SK-N-SH (cell line): ENCODE data around the gene COG2. TPM values are rescaled to one million over a fixed set of nuclear protein-coding genes. Genes with fewer than 3 reads are reported as not detected.

Experiments used
- CTCF ChIA-PET: fragments of 300-600, 350-600 bp; formaldehyde crosslinking; extraction: SDS; loops from one replicate; lab custom pipeline; 2021; lab: Yijun Ruan, JAX
- POLR2A ChIA-PET: fragments of 350-600 bp; sonication (Branson Sonifier 250); formaldehyde crosslinking; extraction: SDS; loops from one replicate; lab custom pipeline; 2020; ENCODE audit warnings: antibody characterized with exemption, inconsistent platforms; lab: Yijun Ruan, JAX
- DNase-seq: peaks from one replicate; pipeline ENCODE4 v3.0.0; 2012
- H2AFZ ChIP-seq: fragments of 200-600 bp; sonication (generic); 2 replicates; pipeline ENCODE4 v1.8.1; 2016; ENCODE audit warnings: antibody characterized with exemption, mild to moderate bottlenecking, low read depth
- H3F3A ChIP-seq: fragments of 200-600 bp; sonication (generic); replicated peaks from 2 replicates; pipeline ENCODE3; 2016; ENCODE audit warnings: antibody characterized with exemption, mild to moderate bottlenecking; ENCODE audit not compliant: insufficient read depth
- H3K27ac ChIP-seq, 2 experiments: fragments of 200-500 bp in 1 of 2; fragments of 200-600 bp in 1 of 2; sonication (Bioruptor generic) in 1 of 2; sonication (generic), shearing (Covaris generic) in 1 of 2; 2 replicates each; pipeline versions ENCODE4 v1.5.1 to v1.6.1; 2014 to 2016; ENCODE audit warnings: low read depth in 2 of 2, inconsistent platforms in 1 of 2, low read length in 1 of 2, mild to moderate bottlenecking in 1 of 2, mixed read lengths in 1 of 2
- H3K27me3 ChIP-seq: fragments of 200-600 bp; sonication (generic), shearing (Covaris generic); 2 replicates; pipeline ENCODE4 v1.6.1; 2016; ENCODE audit warnings: mixed run types; ENCODE audit not compliant: insufficient read depth
- H3K36me3 ChIP-seq, 2 experiments: fragments of 200-500 bp in 1 of 2; fragments of 200-600 bp in 1 of 2; sonication (Bioruptor generic) in 1 of 2; sonication (generic) in 1 of 2; replicated peaks in 1 of 2; 2 replicates each; pipeline versions ENCODE3 to v1.5.1; 2014 to 2016; ENCODE audit warnings: low read length in 1 of 2, mild to moderate bottlenecking in 1 of 2; ENCODE audit not compliant: insufficient read depth in 2 of 2, control insufficient read depth in 1 of 2
- H3K4me1 ChIP-seq, 2 experiments: fragments of 200-500 bp in 1 of 2; fragments of 200-600 bp in 1 of 2; sonication (Bioruptor generic) in 1 of 2; sonication (generic), shearing (Covaris generic) in 1 of 2; 2 replicates each; pipeline versions ENCODE4 v1.5.1 to v1.6.1; 2014 to 2016; ENCODE audit warnings: low read depth in 1 of 2, low read length in 1 of 2, mixed run types in 1 of 2; ENCODE audit not compliant: insufficient read depth in 2 of 2, control insufficient read depth in 1 of 2
- H3K4me2 ChIP-seq: fragments of 200-600 bp; sonication (generic), shearing (Covaris generic); 2 replicates; pipeline ENCODE4 v1.6.1; 2017; ENCODE audit warnings: mixed run types
- H3K4me3 ChIP-seq, 2 experiments: fragments of 200-500 bp in 1 of 2; fragments of 200-600 bp in 1 of 2; sonication (Bioruptor generic) in 1 of 2; sonication (generic), shearing (Covaris generic) in 1 of 2; 2 replicates each; pipeline versions ENCODE4 v1.5.1 to v1.8.1; 2014 to 2016; ENCODE audit warnings: low read depth in 2 of 2, inconsistent platforms in 1 of 2, low read length in 1 of 2, mild to moderate bottlenecking in 1 of 2, mixed read lengths in 1 of 2, moderate library complexity in 1 of 2
- H3K79me2 ChIP-seq: fragments of 200-600 bp; sonication (generic); 2 replicates; pipeline ENCODE4 v1.8.1; 2017; ENCODE audit warnings: mild to moderate bottlenecking; ENCODE audit not compliant: insufficient read depth
- H3K9ac ChIP-seq: fragments of 200-600 bp; sonication (generic); 2 replicates; pipeline ENCODE4 v1.6.1; 2017; ENCODE audit warnings: mixed run types
- H3K9me2 ChIP-seq: fragments of 200-600 bp; sonication (generic); 2 replicates; pipeline ENCODE4 v1.6.1; 2017; ENCODE audit warnings: mixed run types
- H3K9me3 ChIP-seq: fragments of 200-600 bp; sonication (generic); 2 replicates; pipeline ENCODE4 v1.6.1; 2017; ENCODE audit warnings: mixed run types, mild to moderate bottlenecking, moderate library complexity
- H4K20me1 ChIP-seq: fragments of 200-600 bp; sonication (generic); 2 replicates; pipeline ENCODE4 v1.6.1; 2017; ENCODE audit warnings: mild to moderate bottlenecking, mixed run types; ENCODE audit not compliant: insufficient read depth
- CHD2 ChIP-seq: fragments of 150-350 bp; IDR thresholded peaks from 2 replicates; pipeline ENCODE4 v1.6.1; 2018; ENCODE audit warnings: low read length; ENCODE audit not compliant: partially characterized antibody
- ELF1 ChIP-seq: IDR thresholded peaks from 2 replicates; pipeline ENCODE4 v1.4.0; 2012
- EP300 ChIP-seq, 2 experiments: IDR thresholded peaks; 2 replicates each; pipeline versions ENCODE4 v1.4.0 to v1.6.1; 2012; ENCODE audit warnings: borderline replicate concordance in 1 of 2, low read depth in 1 of 2, low read length in 1 of 2
- EZH2phosphoT487 ChIP-seq: fragments of 200-600 bp; sonication (generic); IDR thresholded peaks from 2 replicates; pipeline ENCODE4 v1.6.1; 2017; ENCODE audit warnings: low read depth, mixed run types, mild to moderate bottlenecking, antibody characterized with exemption, moderate library complexity, borderline replicate concordance
- FOSL2 ChIP-seq: IDR thresholded peaks from 2 replicates; pipeline ENCODE4 v1.4.0; 2012; ENCODE audit warnings: low read depth, mild to moderate bottlenecking, moderate library complexity, borderline replicate concordance
- FOXJ3 ChIP-seq: sonication (generic); formaldehyde crosslinking; IDR thresholded peaks from 2 replicates; pipeline ENCODE4 v1.5.1; 2020; ENCODE audit warnings: mild to moderate bottlenecking, missing genetic modification reagents
- MXI1 ChIP-seq: IDR thresholded peaks from 2 replicates; pipeline ENCODE4 v1.6.1; 2012; ENCODE audit warnings: mild to moderate bottlenecking, low read depth, low read length, improper control_type of control experiment
- POLR2AphosphoS5 ChIP-seq: IDR thresholded peaks from 2 replicates; pipeline ENCODE4 v1.6.1; 2012; ENCODE audit warnings: low read depth, low read length
- RXRA ChIP-seq: IDR thresholded peaks from 2 replicates; pipeline ENCODE4 v1.4.0; 2012; ENCODE audit warnings: low read depth, mild to moderate bottlenecking, borderline replicate concordance
- TAF1 ChIP-seq: IDR thresholded peaks from 2 replicates; pipeline ENCODE4 v1.6.1; 2012; ENCODE audit warnings: low read depth, mild to moderate bottlenecking, low read length, moderate library complexity, borderline replicate concordance
- TEAD4 ChIP-seq: IDR thresholded peaks from 2 replicates; pipeline ENCODE4 v1.4.0; 2012; ENCODE audit warnings: mild to moderate bottlenecking, borderline replicate concordance; ENCODE audit not compliant: insufficient read depth
- USF2 ChIP-seq: fragments of 150-350 bp; IDR thresholded peaks from 2 replicates; pipeline ENCODE4 v1.6.1; 2017; ENCODE audit warnings: antibody characterized with exemption, low read length, low read depth, borderline replicate concordance
- WGBS: methylation state at CpG from one replicate; pipeline ENCODE4 v1.1.6; 2017; ENCODE audit warnings: low lambda C conversion rate; 5-methylcytosine and 5-hydroxymethylcytosine counted together
- polyA plus RNA-seq, 3 experiments: library from polyadenylated mRNA; depleted of rRNA; stranded (reverse); fragments of >200 nt; gene quantifications; 2 replicates each; pipeline ENCODE4 v1.2.3, GENCODE V29; 2012

The COG2 gene
- polyA plus RNA-seq, 1 of the 3 experiments (the other 2 are of a cell fraction): 11.0 TPM

- TF ChIP-seq USF2: no peak
- TF ChIP-seq FOXJ3 (CRISPR knock-in tag): no peak
- TF ChIP-seq RXRA: no peak
- TF ChIP-seq POLR2AphosphoS5: no peak
- TF ChIP-seq FOSL2: no peak
- TF ChIP-seq CHD2: no peak
These were observed 83.2 kb downstream of the COG2 start (continued) for GRCh38 chr1:230725256-230726012.

- Histone ChIP-seq H3K79me2 (no peaks in the 10 kb centered on the region), H3K27me3 (no peaks in the 10 kb centered on the region), H3K4me2 (no peak overlapping the region), H3K9me2 (no peaks in the 10 kb centered on the region), H3K36me3 (no peaks in the 10 kb centered on the region), H3K4me3 (no peak overlapping the region), H4K20me1 (no peaks in the 10 kb centered on the region), H2AFZ (no peak overlapping the region), H3K9ac (no peak overlapping the region), H3K4me1 (no peaks in the 10 kb centered on the region; a peak in 1 of 4 replicates), H3K27ac (no peak overlapping the region), H3F3A (no peaks in the 10 kb centered on the region), H3K9me3 (no peaks in the 10 kb centered on the region)
- WGBS: 52% methylated on average over 6 of the region's 6 CpGs
- ChIA-PET CTCF (no interaction called here), POLR2A (no interaction called here)
- DNase-seq: no peak
- TF ChIP-seq EZH2phosphoT487: no peak
- TF ChIP-seq TAF1: no peak
- TF ChIP-seq, all 33 proteins: peak for 0
These were observed 86.6 kb downstream of the COG2 start for GRCh38 chr1:230728710-230729392.

GRCh38 chr1:230730977-230731376 lies 88.7 kb downstream of the COG2 start:
- no peaks in the 10 kb centered on the region for H3F3A ChIP-seq
- H3K9me2 ChIP-seq: no peaks in the 10 kb centered on the region
- H3K4me2 ChIP-seq: no peak overlapping the region
- H2AFZ ChIP-seq: no peak overlapping the region
- no peaks in the 10 kb centered on the region for H4K20me1 ChIP-seq
- DNase-seq: no peak
- H3K27ac ChIP-seq: no peak overlapping the region
- ChIA-PET POLR2A (no interaction called here), CTCF (interaction anchor here (1.1 kb wide), 1 partner anchor 17 kb away, joined by 3 read pairs; no protein-coding TSS in a partner anchor)
- no peaks in the 10 kb centered on the region for H3K27me3 ChIP-seq
- H3K9me3 ChIP-seq: no peaks in the 10 kb centered on the region
- no peaks in the 10 kb centered on the region for H3K36me3 ChIP-seq
- H3K9ac ChIP-seq: no peak overlapping the region
- WGBS: 31% methylated on average over 5 of the region's 5 CpGs
- H3K79me2 ChIP-seq: no peaks in the 10 kb centered on the region
- H3K4me1 ChIP-seq: no peaks in the 10 kb centered on the region; a peak in 1 of 4 replicates
- no peak for TF ChIP-seq MXI1
- no peak for TF ChIP-seq ELF1
- TF ChIP-seq CHD2: no peak
- TF ChIP-seq TEAD4: no peak
- no peak for TF ChIP-seq EP300 (IDR thresholded peaks at IDR 0.05; ENCODE audit: borderline replicate concordance in 1 of 2, low read depth in 1 of 2, low read length in 1 of 2)
- no peak overlapping the region for H3K4me3 ChIP-seq
